ENCODE measurements around the gene ERG. TPM values are rescaled to one million over a fixed set of nuclear protein-coding genes. Genes with fewer than 3 reads are reported as not detected.

ERG gene
- total and polyA plus RNA-seq, 12 donors: 4.0 to 16.3 (median 11.2) TPM

GRCh38 chr21:38356883-38357625 is 141.2 kb downstream of the ERG start:
- no peaks in the 10 kb centered on the region for H3K9me3 ChIP-seq (replicated peaks in 1 of 3)
- no peak overlapping the region for H3K27ac ChIP-seq
- TF ChIP-seq CTCF (IDR thresholded peaks at IDR 0.05) (no peak), POLR2A (IDR thresholded peaks at IDR 0.05) (no peak)
- 71 to 76% (median 75%) methylated on average over 11 to 14 of the region's 14 CpGs for WGBS, 4 donors
- H3K4me3 ChIP-seq: no peak overlapping the region
- DNase-seq: no peak
- no peaks in the 10 kb centered on the region for H3K4me1 ChIP-seq (replicated peaks in 1 of 2)
- H3K36me3 ChIP-seq (replicated peaks in 1 of 2): no peaks in the 10 kb centered on the region
- no peaks in the 10 kb centered on the region for H3K27me3 ChIP-seq
- intact Hi-C loops (cut with DNase I): loop anchor here (2.0 to 10.0 kb wide), 4 partner anchors 140 to 642 kb away; no protein-coding TSS in a partner anchor

DNA sequence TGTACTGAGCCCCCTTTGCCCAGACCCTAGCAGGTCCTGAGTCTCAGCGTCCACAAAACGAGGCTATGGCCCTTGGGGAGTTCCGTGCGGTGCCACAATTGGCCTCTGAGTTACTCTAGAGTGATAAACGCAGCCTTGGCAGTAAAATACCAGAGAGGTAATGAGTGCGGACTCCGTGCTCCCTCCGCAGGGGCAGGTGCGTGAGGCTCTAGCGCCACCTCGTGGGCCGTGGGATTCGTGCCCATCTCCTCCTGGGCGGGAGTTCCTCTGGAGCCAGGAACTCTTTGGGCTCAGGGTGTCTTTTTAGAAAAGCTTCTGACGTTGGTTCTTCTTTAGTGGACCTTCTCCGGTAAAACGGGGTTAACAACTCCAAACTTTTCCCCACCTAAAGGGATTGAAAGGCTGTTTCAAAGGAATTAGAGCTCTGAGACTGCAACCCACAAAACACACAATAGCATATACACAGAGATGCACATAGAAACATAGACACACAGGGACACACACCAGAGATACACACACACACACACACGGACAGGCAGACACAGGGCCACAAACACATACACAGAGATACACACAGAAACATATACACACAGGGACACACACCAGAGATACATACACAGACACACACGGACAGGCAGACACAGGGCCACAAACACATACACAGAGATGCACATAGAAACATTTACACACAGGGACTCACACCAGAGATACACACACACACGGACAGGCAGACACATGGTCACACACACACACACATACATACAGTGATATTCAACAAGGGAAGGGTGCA is 142.1 kb downstream of the ERG start:
- 7 to 10% (median 7%) methylated on average over 9 to 20 of the region's 20 CpGs for WGBS, 4 donors
- H3K27ac ChIP-seq: no peak overlapping the region

GRCh38 chr21:38355353-38355752 is 142.9 kb downstream of the ERG start:
- Histone ChIP-seq H3K36me3 (replicated peaks in 1 of 2) (no peaks in the 10 kb centered on the region), H3K4me3 (no peak overlapping the region), H3K27ac (no peak overlapping the region), H3K9me3 (replicated peaks in 1 of 3) (no peaks in the 10 kb centered on the region), H3K4me1 (replicated peaks in 1 of 2) (no peaks in the 10 kb centered on the region), H3K27me3 (no peaks in the 10 kb centered on the region)
- WGBS, 4 donors: 93 to 100% (median 96%) methylated on average over 1 to 4 of the region's 4 CpGs
- DNase-seq: no peak
- intact Hi-C loops (cut with DNase I): loop anchor here (5.0 to 10.0 kb wide), 3 partner anchors 138 to 641 kb away; no protein-coding TSS in a partner anchor
- TF ChIP-seq CTCF (IDR thresholded peaks at IDR 0.05) (no peak), POLR2A (IDR thresholded peaks at IDR 0.05) (no peak)

More for the DNA sequence above, 142.1 kb downstream of the ERG start:
- DNase-seq: peak; percentile 72 to 88 (median 84)
- Histone ChIP-seq H3K4me1 (replicated peaks in 1 of 2) (no peaks in the 10 kb centered on the region), H3K9me3 (replicated peaks in 1 of 3) (no peaks in the 10 kb centered on the region), H3K4me3 (no peak overlapping the region), H3K27me3 (no peaks in the 10 kb centered on the region), H3K36me3 (replicated peaks in 1 of 2) (no peaks in the 10 kb centered on the region)
- TF ChIP-seq CTCF (IDR thresholded peaks at IDR 0.05) (peak; percentile 89 to 98 (median 95)), POLR2A (IDR thresholded peaks at IDR 0.05) (no peak)
- intact Hi-C loops (cut with DNase I): loop anchor here (2.0 to 10.0 kb wide), 4 partner anchors 139 to 641 kb away; no protein-coding TSS in a partner anchor

DNA sequence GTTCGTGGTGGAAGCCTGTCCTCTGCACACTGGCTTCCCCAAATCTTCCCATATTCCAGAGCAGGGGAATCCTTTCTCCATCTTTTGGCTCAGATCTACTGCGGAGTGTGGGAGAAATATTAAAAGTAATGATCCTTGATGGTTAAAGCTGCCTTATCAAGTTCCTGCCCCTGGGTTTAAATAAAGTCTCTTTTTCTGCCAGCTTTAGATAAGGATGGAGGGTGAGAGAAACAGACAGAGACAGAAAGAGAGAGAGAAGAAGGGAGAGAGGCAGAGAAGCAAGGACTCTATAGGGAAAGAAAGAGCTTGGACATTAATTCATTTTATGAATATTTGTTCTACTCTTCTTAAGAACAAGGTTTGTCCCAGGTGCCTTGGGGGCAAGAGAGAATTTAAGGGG is 143.5 kb downstream of the ERG start:
- no peak for TF ChIP-seq CTCF (IDR thresholded peaks at IDR 0.05)
- no peak for TF ChIP-seq POLR2A (IDR thresholded peaks at IDR 0.05)
- Histone ChIP-seq H3K36me3 (replicated peaks in 1 of 2) (no peaks in the 10 kb centered on the region), H3K4me1 (replicated peaks in 1 of 2) (no peaks in the 10 kb centered on the region), H3K27me3 (no peaks in the 10 kb centered on the region), H3K9me3 (replicated peaks in 1 of 3) (no peaks in the 10 kb centered on the region), H3K27ac (no peak overlapping the region), H3K4me3 (no peak overlapping the region)
- DNase-seq: no peak
- intact Hi-C loops (cut with DNase I): loop anchor here (5.0 to 10.0 kb wide), 3 partner anchors 137 to 640 kb away; no protein-coding TSS in a partner anchor
- WGBS, 4 donors: 78 to 87% (median 85%) methylated on average over 2 of the region's 2 CpGs

Measured in adrenal gland (tissue), 12 donors.